Measurements from ENCODE around the gene PPA1.

GRCh38 chr10:70277396-70278030, 44.3 kb upstream of the PPA1 start:
- no peak for TF ChIP-seq CTCF (IDR thresholded peaks at IDR 0.05)
- no peak for TF ChIP-seq ZFX (IDR thresholded peaks at IDR 0.05; ENCODE audit: borderline replicate concordance)
